GM21619 (cell line): ENCODE results near the gene COMMD9.

Source experiments
- ATAC-seq: cut with Tn5 transposase; IDR thresholded peaks from one replicate; pipeline ENCODE4 v1.9.1; 2021; ENCODE audit not compliant: unreplicated experiment

COMMD9 gene

GRCh38 chr11:36258730-36259360 is 30.4 kb downstream of the COMMD9 start:
- no peak for ATAC-seq

GRCh38 chr11:36257351-36257750 is 31.9 kb downstream of the COMMD9 start:
- no peak for ATAC-seq

GRCh38 chr11:36254713-36255112 is 34.5 kb downstream of the COMMD9 start:
- ATAC-seq, result no peak

GRCh38 chr11:36253238-36253637 is 36.0 kb downstream of the COMMD9 start:
- ATAC-seq, result no peak

GRCh38 chr11:36251823-36252222 is 37.4 kb downstream of the COMMD9 start:
- no peak for ATAC-seq

- ATAC-seq, result no peak
Measured at GRCh38 chr11:36249246-36249645, 40.0 kb downstream of the COMMD9 start.

- no peak for ATAC-seq
Measured at GRCh38 chr11:36248436-36248835, 40.8 kb downstream of the COMMD9 start.

- no peak for ATAC-seq
Measured at GRCh38 chr11:36247493-36247892, 41.7 kb downstream of the COMMD9 start.

- ATAC-seq, result no peak
Measured at GRCh38 chr11:36243641-36244040, 45.6 kb downstream of the COMMD9 start.

- ATAC-seq, result no peak
Measured at GRCh38 chr11:36241497-36241896, 47.7 kb downstream of the COMMD9 start.

GRCh38 chr11:36240801-36241200 is 48.4 kb downstream of the COMMD9 start:
- no peak for ATAC-seq

- ATAC-seq, result no peak
Measured at GRCh38 chr11:36240173-36240572, 49.1 kb downstream of the COMMD9 start.

GRCh38 chr11:36239636-36240035 is 49.6 kb downstream of the COMMD9 start:
- no peak for ATAC-seq

- ATAC-seq, result no peak
Measured at GRCh38 chr11:36238881-36239280, 50.3 kb downstream of the COMMD9 start.

- ATAC-seq, result no peak
Measured at GRCh38 chr11:36238036-36238631, 51.1 kb downstream of the COMMD9 start.

GRCh38 chr11:36237391-36237790 is 51.8 kb downstream of the COMMD9 start:
- no peak for ATAC-seq

GRCh38 chr11:36235750-36236149 is 53.5 kb downstream of the COMMD9 start:
- ATAC-seq, result no peak

- no peak for ATAC-seq
Measured at GRCh38 chr11:36234825-36235224, 54.4 kb downstream of the COMMD9 start.

- ATAC-seq, result no peak
Measured at GRCh38 chr11:36233204-36233603, 56.0 kb downstream of the COMMD9 start.

GRCh38 chr11:36230779-36231699 is 58.2 kb downstream of the COMMD9 start:
- no peak for ATAC-seq

GRCh38 chr11:36229091-36229705 is 60.0 kb downstream of the COMMD9 start:
- ATAC-seq, result no peak
